ENCODE measurements around the gene TRPM1. TPM values are rescaled to one million over a fixed set of nuclear protein-coding genes. Genes with fewer than 3 reads are reported as not detected.

TRPM1 gene
- total RNA-seq, 1 donor from 2014 or later = not detected

DNA sequence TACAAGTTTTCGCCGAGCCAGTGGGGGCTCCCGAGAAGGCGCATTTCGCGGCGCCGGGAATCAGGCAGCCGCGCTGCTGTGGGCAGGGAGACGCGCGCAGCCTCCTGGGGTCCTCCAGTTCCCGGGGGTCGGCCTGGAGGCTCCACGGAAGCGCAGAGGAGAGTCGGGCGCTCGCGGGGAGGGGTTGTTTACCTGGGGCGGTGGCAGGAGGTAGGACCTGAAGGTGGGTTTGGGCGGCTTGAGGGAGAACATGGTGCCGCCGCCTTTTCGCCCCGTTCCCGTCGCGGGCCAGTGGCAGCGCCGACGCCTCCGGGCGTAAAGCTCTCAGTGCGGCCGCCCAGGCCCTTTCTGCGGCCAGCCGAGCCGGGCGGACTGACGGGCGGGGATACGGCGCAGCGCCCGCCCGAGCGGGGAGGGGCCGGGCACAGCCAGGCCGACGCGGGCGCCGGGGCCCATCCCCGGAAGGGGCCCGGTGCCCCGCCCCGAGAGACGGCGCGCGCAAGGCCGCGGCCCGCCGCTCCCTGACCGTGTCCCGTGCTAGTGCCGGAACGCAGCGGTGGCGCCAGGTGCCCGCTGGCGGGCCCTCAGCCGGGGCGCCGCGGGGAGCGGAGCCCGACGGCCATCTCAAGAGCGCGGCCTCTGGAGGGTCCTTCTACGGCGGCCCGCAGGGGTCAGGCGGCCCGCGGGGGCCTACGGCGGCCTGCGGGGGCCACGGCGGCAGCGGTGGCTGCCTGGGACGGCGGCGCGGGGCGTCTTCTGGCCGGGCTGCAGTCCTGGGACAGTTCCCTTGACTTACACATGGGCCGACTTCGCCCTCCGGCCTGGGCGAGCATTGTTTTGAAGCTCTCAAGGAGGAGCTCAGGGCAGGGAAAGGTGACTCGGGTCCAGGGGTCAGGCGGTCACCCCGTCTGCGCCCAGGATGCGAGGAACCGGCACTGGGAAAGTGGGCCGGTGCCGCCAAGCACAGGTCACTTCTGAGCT lies 110.0 kb downstream of the TRPM1 start, which contains the start of gene MTMR10:
Gene MTMR10, minus strand, starts transcription at position 374 of the 981 bp plus-strand sequence. Its CDS starts 122 bp downstream, at position 252.
- Histone ChIP-seq H3K9me3 (no peaks in the 10 kb centered on the region), H3K27ac (peak within 1 kb of the TSS; percentile 83 to 96), H3K4me1 (peaks cover 5 to 6% of the 10 kb centered on the region in 2 donors), H3K4me3 (peak within 1 kb of the TSS; percentile 81 to 95), H3K36me3 (no peaks in the 10 kb centered on the region), H3K27me3 (no peaks in the 10 kb centered on the region)
- DNase-seq (ENCODE audit: low spot score in 2 of 2) = peak in 1 of 2 donors; percentile 82
- intact Hi-C loops (cut with DNase I) = loop anchor here (2.0 to 5.0 kb wide), 7 partner anchors 89 to 879 kb away; partner anchors contain the start of genes FAN1, KLF13 and OTUD7A
- TF ChIP-seq, protein P1, sequence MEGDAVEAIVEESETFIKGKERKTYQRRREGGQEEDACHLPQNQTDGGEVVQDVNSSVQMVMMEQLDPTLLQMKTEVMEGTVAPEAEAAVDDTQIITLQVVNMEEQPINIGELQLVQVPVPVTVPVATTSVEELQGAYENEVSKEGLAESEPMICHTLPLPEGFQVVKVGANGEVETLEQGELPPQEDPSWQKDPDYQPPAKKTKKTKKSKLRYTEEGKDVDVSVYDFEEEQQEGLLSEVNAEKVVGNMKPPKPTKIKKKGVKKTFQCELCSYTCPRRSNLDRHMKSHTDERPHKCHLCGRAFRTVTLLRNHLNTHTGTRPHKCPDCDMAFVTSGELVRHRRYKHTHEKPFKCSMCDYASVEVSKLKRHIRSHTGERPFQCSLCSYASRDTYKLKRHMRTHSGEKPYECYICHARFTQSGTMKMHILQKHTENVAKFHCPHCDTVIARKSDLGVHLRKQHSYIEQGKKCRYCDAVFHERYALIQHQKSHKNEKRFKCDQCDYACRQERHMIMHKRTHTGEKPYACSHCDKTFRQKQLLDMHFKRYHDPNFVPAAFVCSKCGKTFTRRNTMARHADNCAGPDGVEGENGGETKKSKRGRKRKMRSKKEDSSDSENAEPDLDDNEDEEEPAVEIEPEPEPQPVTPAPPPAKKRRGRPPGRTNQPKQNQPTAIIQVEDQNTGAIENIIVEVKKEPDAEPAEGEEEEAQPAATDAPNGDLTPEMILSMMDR (IDR thresholded peaks at IDR 0.05) = peak in 1 of 3 experiments; percentile 40

DNA sequence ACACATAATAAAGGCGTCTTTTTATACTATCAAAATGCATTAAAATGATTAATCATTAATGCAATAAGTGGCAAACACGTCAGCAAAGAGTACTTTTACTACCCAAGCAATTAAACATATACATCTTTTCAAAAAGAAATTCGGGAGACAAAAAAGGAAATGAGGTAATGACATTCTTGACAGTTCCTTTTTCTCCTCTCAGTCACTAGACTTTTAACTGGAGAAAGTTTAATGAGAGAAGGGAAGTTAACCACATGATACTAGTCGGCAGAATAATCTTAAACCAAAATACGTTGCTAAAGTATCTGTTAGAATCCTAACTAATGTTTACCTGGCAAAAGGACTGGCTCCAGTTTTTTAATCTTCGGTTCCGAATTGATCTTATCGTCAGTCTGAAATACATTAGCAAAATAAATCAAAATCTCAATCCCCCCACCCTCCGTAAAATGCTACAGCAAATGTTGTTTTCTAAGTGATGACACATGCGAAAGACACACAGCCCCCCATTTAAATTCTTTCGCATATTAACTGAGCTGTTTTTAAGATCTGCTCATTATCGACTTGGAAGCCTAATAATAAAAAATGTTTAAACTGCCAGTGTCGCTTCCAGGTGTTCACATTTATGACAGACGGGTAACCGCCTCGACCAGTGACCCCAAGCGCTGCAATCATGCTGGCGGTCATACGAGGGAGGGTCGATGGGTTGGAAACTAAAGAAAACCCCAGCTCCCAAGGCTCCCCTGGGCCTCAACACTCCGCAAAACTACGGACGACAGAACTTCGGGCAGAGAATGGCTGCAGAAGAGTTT lies 110.9 kb downstream of the TRPM1 start:
- TF ChIP-seq, protein P1 (IDR thresholded peaks at IDR 0.05) = no peak
- H3K4me3 ChIP-seq = peak overlapping the region; percentile 81 to 95
- intact Hi-C loops (cut with DNase I) = loop anchor here (2.0 to 5.0 kb wide), 7 partner anchors 88 to 880 kb away; partner anchors contain the start of genes FAN1, KLF13 and OTUD7A
- H3K36me3 ChIP-seq = peaks cover 0 to 5% of the 10 kb centered on the region in 2 donors
- no peaks in the 10 kb centered on the region for H3K27me3 ChIP-seq
- H3K9me3 ChIP-seq = no peaks in the 10 kb centered on the region
- peaks cover 8 to 9% of the 10 kb centered on the region in 2 donors for H3K4me1 ChIP-seq
- no peak for DNase-seq (ENCODE audit: low spot score in 2 of 2)
- peak overlapping the region; percentile 83 to 96 for H3K27ac ChIP-seq

DNA sequence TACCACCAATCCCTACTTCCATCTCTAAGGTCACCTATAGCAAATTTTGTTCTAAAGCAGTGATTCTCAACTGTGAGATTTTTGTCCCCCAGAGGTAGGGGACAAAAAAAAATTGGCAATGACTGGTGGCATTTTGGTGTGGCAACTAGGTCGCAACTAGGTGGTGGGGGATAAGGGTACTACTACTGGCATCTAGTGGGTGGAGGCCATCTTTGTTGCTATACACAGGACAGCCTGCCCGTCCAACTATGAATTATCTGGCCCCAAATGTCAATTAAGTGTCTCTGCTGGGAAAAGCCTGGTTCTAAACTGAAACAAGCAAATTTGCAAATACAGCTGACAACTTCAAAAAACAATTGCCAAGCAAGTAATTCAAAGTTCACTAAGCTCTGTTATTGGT lies 111.5 kb downstream of the TRPM1 start:
- Histone ChIP-seq H3K27ac (no peak overlapping the region), H3K27me3 (no peaks in the 10 kb centered on the region), H3K4me3 (peak overlapping the region; percentile 81 to 95), H3K9me3 (no peaks in the 10 kb centered on the region), H3K4me1 (peaks cover 14% of the 10 kb centered on the region in 2 donors), H3K36me3 (peaks cover 0 to 5% of the 10 kb centered on the region in 2 donors)
- intact Hi-C loops (cut with DNase I) = loop anchor here (2.0 to 5.0 kb wide), 7 partner anchors 88 to 881 kb away; partner anchors contain the start of genes FAN1, KLF13 and OTUD7A
- DNase-seq (ENCODE audit: low spot score in 2 of 2) = no peak
- TF ChIP-seq, protein P1 (IDR thresholded peaks at IDR 0.05) = no peak

DNA sequence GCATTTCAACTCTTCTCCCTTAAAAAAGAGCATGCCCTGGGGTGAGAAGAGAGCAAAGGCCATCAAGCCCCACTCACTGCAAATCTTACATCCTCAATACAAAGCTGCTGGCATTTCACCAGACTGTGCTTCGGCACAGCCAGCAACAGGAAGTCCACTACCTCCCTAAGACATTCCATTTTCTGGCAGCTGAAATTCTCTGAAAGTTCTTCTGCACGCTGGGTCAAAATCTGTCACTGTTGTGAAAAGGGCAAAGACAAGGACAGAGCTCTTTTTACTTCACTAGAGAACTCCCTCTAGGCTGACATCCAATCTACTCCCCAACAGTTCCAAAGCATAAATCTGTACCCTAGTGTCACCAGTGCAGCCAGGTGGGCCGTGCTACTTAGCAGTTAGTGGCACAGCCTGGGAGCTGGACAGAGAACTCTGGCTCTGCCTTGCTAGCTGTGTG lies 116.4 kb downstream of the TRPM1 start:
- Histone ChIP-seq H3K27ac (peak overlapping the region; percentile 21 to 29), H3K4me3 (no peak overlapping the region), H3K4me1 (peaks cover 12 to 24% of the 10 kb centered on the region in 2 donors), H3K27me3 (no peaks in the 10 kb centered on the region), H3K36me3 (peaks cover 0 to 15% of the 10 kb centered on the region in 2 donors), H3K9me3 (no peaks in the 10 kb centered on the region)
- intact Hi-C loops (cut with DNase I) = no loop called here
- TF ChIP-seq, protein P1 (IDR thresholded peaks at IDR 0.05) = no peak
- no peak for DNase-seq (ENCODE audit: low spot score in 2 of 2)

DNA sequence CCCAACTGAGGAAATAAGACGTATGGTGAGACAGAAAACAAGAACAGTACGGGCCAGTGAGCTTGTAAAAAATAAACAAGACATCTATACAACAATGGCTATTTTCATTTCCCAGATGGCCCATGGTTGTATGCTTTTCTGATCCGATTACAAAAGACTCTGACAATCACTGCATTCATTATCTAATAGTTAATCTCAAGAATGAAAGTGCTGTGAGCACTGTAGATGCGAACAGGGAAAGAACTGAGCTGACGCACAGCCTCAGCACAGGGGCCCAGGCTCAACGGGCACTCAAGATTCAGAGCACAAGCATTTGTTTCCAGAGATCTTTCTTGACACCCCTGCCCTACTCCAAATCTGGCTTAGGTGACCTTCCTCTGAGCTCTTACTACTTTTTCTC lies 117.0 kb downstream of the TRPM1 start:
- TF ChIP-seq, protein P1 (IDR thresholded peaks at IDR 0.05) = no peak
- intact Hi-C loops (cut with DNase I) = no loop called here
- Histone ChIP-seq H3K27ac (no peak overlapping the region), H3K36me3 (peaks cover 0 to 15% of the 10 kb centered on the region in 2 donors), H3K27me3 (no peaks in the 10 kb centered on the region), H3K4me1 (peaks cover 8 to 21% of the 10 kb centered on the region in 2 donors), H3K9me3 (no peaks in the 10 kb centered on the region), H3K4me3 (no peak overlapping the region)
- no peak for DNase-seq (ENCODE audit: low spot score in 2 of 2)

All from ascending aorta (tissue), 2 donors.